HG02571 (cell line): Measurements from ENCODE around the gene NLRP8.
"Not testable (repeated sequence)": the region's sequence is repeated elsewhere in the genome, so short reads cannot be mapped to it uniquely, and the experiment has no call there.

Experiments
- ATAC-seq: cut with Tn5 transposase; IDR thresholded peaks from one replicate; pipeline ENCODE4 v1.9.1; 2021; ENCODE audit warnings: mild to moderate bottlenecking, moderate library complexity; ENCODE audit not compliant: unreplicated experiment

Gene NLRP8

GRCh38 chr19:55947532-55947931, at the start of gene NLRP8:
Gene NLRP8 (plus strand): TSS chr19:55947832.
- ATAC-seq: no peak

GRCh38 chr19:55898911-55899310, 48.7 kb upstream of the NLRP8 start:
- ATAC-seq: no peak

- no peak for ATAC-seq
Observed at GRCh38 chr19:55901369-55902079, 46.1 kb upstream of the NLRP8 start.

- ATAC-seq: no peak
Observed at GRCh38 chr19:55902080-55902751, 45.4 kb upstream of the NLRP8 start.

GRCh38 chr19:55907286-55907685, 40.3 kb upstream of the NLRP8 start:
- no peak for ATAC-seq

GRCh38 chr19:55907746-55908145, 39.9 kb upstream of the NLRP8 start:
- ATAC-seq: no peak

GRCh38 chr19:55909801-55910200, 37.8 kb upstream of the NLRP8 start:
- no peak for ATAC-seq

- ATAC-seq: no peak
Observed at GRCh38 chr19:55912916-55913315, 34.7 kb upstream of the NLRP8 start.

GRCh38 chr19:55913643-55914268, 33.9 kb upstream of the NLRP8 start:
- no peak for ATAC-seq

GRCh38 chr19:55923556-55923955, 24.1 kb upstream of the NLRP8 start:
- no peak for ATAC-seq

- no peak for ATAC-seq
Observed at GRCh38 chr19:55927991-55928390, 19.6 kb upstream of the NLRP8 start.

GRCh38 chr19:55929258-55929657, 18.4 kb upstream of the NLRP8 start:
- ATAC-seq: not testable (repeated sequence)

GRCh38 chr19:55930996-55931515, 16.6 kb upstream of the NLRP8 start:
- no peak for ATAC-seq

GRCh38 chr19:55931936-55932386, 15.7 kb upstream of the NLRP8 start, which contains the start of gene NLRP13:
Gene NLRP13 (minus strand): TSS chr19:55932336. CDS start chr19:55932311, 25 bp downstream.
- no peak for ATAC-seq

- ATAC-seq: no peak
Observed at GRCh38 chr19:55935206-55935605, 12.4 kb upstream of the NLRP8 start.

- ATAC-seq: no peak
Observed at GRCh38 chr19:55939206-55939605, 8.4 kb upstream of the NLRP8 start.

GRCh38 chr19:55940306-55940705, 7.3 kb upstream of the NLRP8 start:
- ATAC-seq: no peak

- ATAC-seq: not testable (repeated sequence)
Observed at GRCh38 chr19:55950566-55950965, 2.9 kb downstream of the NLRP8 start.

GRCh38 chr19:55956431-55956830, 8.8 kb downstream of the NLRP8 start:
- ATAC-seq: no peak

GRCh38 chr19:55958356-55958755, 10.7 kb downstream of the NLRP8 start:
- no peak for ATAC-seq

GRCh38 chr19:55959996-55960675, 12.5 kb downstream of the NLRP8 start:
- ATAC-seq: no peak
